ENCODE results near the gene TMEM141. TPM values are rescaled to one million over a fixed set of nuclear protein-coding genes. Genes with fewer than 3 reads are reported as not detected.

TMEM141 gene
- total and polyA plus RNA-seq, 2 of the 8 experiments (the other 6 are each of a cell fraction or from before 2014, with no cell fraction given): 51.1 to 137 TPM

DNA sequence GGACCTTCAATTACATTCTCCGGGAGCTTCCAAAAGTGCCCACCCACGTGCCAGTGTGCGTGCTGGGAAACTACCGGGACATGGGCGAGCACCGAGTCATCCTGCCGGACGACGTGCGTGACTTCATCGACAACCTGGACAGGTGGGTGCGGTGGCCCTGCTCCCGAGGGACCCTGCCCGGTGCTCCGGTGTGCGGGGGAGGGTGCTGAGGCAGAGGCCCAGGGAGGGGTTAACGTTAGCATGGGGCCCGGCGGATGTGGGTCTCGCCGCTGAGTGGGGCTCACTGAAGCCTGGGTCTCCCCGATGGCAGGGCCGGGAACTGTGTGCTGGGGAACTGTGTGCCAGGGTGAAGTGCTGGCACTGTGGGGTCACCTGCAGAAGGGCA lies 40.6 kb downstream of the TMEM141 start:
- CTCF ChIA-PET (ENCODE audit: partially characterized antibody): interaction anchor here (0.6 to 9.0 kb wide), 5 partner anchors 11 to 391 kb away, joined by 3 to 55 read pairs (median 3); partner anchors contain the start of gene AJM1
- Histone ChIP-seq H3K4me1 (replicated peaks in 1 of 4; ENCODE audit: control insufficient read depth in 3 of 4, insufficient read depth in 4 of 4, low read length in 3 of 4) (no peaks in the 10 kb centered on the region), H3K18ac (ENCODE audit: extremely low read depth, low read length) (no peak overlapping the region)
- TF ChIP-seq, protein P1, sequence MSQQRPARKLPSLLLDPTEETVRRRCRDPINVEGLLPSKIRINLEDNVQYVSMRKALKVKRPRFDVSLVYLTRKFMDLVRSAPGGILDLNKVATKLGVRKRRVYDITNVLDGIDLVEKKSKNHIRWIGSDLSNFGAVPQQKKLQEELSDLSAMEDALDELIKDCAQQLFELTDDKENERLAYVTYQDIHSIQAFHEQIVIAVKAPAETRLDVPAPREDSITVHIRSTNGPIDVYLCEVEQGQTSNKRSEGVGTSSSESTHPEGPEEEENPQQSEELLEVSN (IDR thresholded peaks at IDR 0.05): no peak
- TF ChIP-seq MAFK (IDR thresholded peaks at IDR 0.05; ENCODE audit: low read depth, low read length) (no peak), PHF8 (conservative IDR thresholded peaks at IDR 0.05; ENCODE audit: low read depth, low read length) (no peak), CBX8 (IDR thresholded peaks at IDR 0.05; ENCODE audit: borderline replicate concordance, low read depth, low read length) (no peak), SIX5 (IDR thresholded peaks at IDR 0.05; ENCODE audit: low read depth, low read length) (no peak), JUN (IDR thresholded peaks at IDR 0.05; ENCODE audit: low read depth, low read length) (no peak), YY1 (IDR thresholded peaks at IDR 0.05; ENCODE audit: low read depth, low read length) (no peak), FOSL1 (IDR thresholded peaks at IDR 0.05; ENCODE audit: insufficient read depth, low read depth, low read length) (no peak), NRF1 (IDR thresholded peaks at IDR 0.05; ENCODE audit: low read depth, low read length) (no peak), SP4 (IDR thresholded peaks at IDR 0.05; ENCODE audit: low read length) (no peak), SRF (IDR thresholded peaks at IDR 0.05; ENCODE audit: low read depth, low read length) (no peak), CREB1 (IDR thresholded peaks at IDR 0.05) (no peak)
- TF ChIP-seq, protein P2, sequence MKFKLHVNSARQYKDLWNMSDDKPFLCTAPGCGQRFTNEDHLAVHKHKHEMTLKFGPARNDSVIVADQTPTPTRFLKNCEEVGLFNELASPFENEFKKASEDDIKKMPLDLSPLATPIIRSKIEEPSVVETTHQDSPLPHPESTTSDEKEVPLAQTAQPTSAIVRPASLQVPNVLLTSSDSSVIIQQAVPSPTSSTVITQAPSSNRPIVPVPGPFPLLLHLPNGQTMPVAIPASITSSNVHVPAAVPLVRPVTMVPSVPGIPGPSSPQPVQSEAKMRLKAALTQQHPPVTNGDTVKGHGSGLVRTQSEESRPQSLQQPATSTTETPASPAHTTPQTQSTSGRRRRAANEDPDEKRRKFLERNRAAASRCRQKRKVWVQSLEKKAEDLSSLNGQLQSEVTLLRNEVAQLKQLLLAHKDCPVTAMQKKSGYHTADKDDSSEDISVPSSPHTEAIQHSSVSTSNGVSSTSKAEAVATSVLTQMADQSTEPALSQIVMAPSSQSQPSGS (IDR thresholded peaks at IDR 0.05; ENCODE audit: low read length): no peak

More for the DNA sequence above, 40.6 kb downstream of the TMEM141 start:
- H3K27ac ChIP-seq (ENCODE audit: low read depth, low read length): no peak overlapping the region
- no peaks in the 10 kb centered on the region for H3K27me3 ChIP-seq (replicated peaks in 1 of 4; ENCODE audit: control insufficient read depth in 3 of 4, extremely low read depth in 1 of 4, insufficient read depth in 3 of 4, low read length in 3 of 4)
- FAIRE-seq (no peak), DNase-seq (ENCODE audit: low read depth in 1 of 2, low spot score in 2 of 2) (no peak)
- no peak overlapping the region for H3K23ac ChIP-seq (ENCODE audit: insufficient read length)
- H3K9ac ChIP-seq (replicated peaks in 1 of 4; ENCODE audit: extremely low read depth in 1 of 4, low read depth in 3 of 4, low read length in 3 of 4): no peak overlapping the region
- H3K4me3 ChIP-seq (ENCODE audit: extremely low read depth in 1 of 4, insufficient read depth in 2 of 4, low read depth in 3 of 4, low read length in 4 of 4): no peak overlapping the region
- POLR2A ChIA-PET (ENCODE audit: partially characterized antibody): interaction anchor here (0.6 to 20.5 kb wide), 6 partner anchors 9 to 386 kb away, joined by 3 to 248 read pairs (median 4); partner anchors contain the start of genes AJM1, MAMDC4 and RABL6
- H3K56ac ChIP-seq (replicated peaks; ENCODE audit: insufficient read length, low read depth, low read length): no peak overlapping the region
- no peak overlapping the region for H2BK20ac ChIP-seq (ENCODE audit: low read length)
- H3K79me2 ChIP-seq (ENCODE audit: control insufficient read depth in 1 of 2, insufficient read depth in 2 of 2, low read length in 2 of 2): no peaks in the 10 kb centered on the region
- no peaks in the 10 kb centered on the region for H3K79me1 ChIP-seq (ENCODE audit: low read depth, low read length)
- no peak overlapping the region for H2BK5ac ChIP-seq (ENCODE audit: low read depth, low read length)
- no peak overlapping the region for H2BK120ac ChIP-seq (replicated peaks; ENCODE audit: low read depth, low read length)
- no peak overlapping the region for H2AFZ ChIP-seq (ENCODE audit: low read length)
- H4K5ac ChIP-seq (ENCODE audit: insufficient read length, low read depth, low read length): no peak overlapping the region
- peaks cover 3 to 17% of the 10 kb centered on the region in 2 experiments for H4K20me1 ChIP-seq (replicated peaks in 1 of 2; ENCODE audit: control insufficient read depth in 1 of 2, insufficient read depth in 2 of 2, low read length in 2 of 2)
- H3K4ac ChIP-seq (replicated peaks; ENCODE audit: insufficient read length, low read depth, low read length): no peak overlapping the region
- H4K8ac ChIP-seq (ENCODE audit: extremely low read depth, insufficient read depth, low read length): peak overlapping the region; percentile 25; the same call in 1 of the 2 replicates
- no peak overlapping the region for H4K91ac ChIP-seq (replicated peaks; ENCODE audit: insufficient read length, low read length)
- H3K23me2 ChIP-seq (ENCODE audit: low read depth, low read length): no peaks in the 10 kb centered on the region
- no peak overlapping the region for H3K14ac ChIP-seq (ENCODE audit: insufficient read length)
- 97% methylated on average over 23 of the region's 23 CpGs; no CpG with 5 or more reads in 1 of the 2 experiments for WGBS, 2 experiments (ENCODE audit: extremely low coverage in 1 of 2, insufficient coverage in 1 of 2, insufficient read length in 1 of 2, insufficient replicate concordance in 2 of 2, low coverage in 1 of 2, low lambda C conversion rate in 2 of 2, missing lambda C conversion rate in 1 of 2)
- no peak overlapping the region for H2AK5ac ChIP-seq (ENCODE audit: low read depth, low read length)
- H3K36me3 ChIP-seq (ENCODE audit: control insufficient read depth in 2 of 4, insufficient read depth in 4 of 4, low read length in 3 of 4): peaks cover 13 to 41% (median 33%) of the 10 kb centered on the region in 4 experiments
- H2BK15ac ChIP-seq (ENCODE audit: low read length): no peak overlapping the region
- no peaks in the 10 kb centered on the region for H3K9me3 ChIP-seq (ENCODE audit: insufficient read depth in 2 of 2, low read depth in 1 of 2, low read length in 1 of 2)
- H3K4me2 ChIP-seq (ENCODE audit: insufficient read depth in 1 of 2, low read depth in 2 of 2, low read length in 2 of 2): no peak overlapping the region
- no peak overlapping the region for H2BK12ac ChIP-seq (ENCODE audit: low read depth, low read length)

All from H1 (cell line).